KOPT-K1 (cell line): ENCODE results near the gene PRKCA.
"Not testable (repeated sequence)": the region's sequence is repeated elsewhere in the genome, so short reads cannot be mapped to it uniquely, and the experiment has no call there.

Experiments
- H3K27ac ChIP-seq: fragments of 200-600 bp; sonication (generic); 2 replicates; pipeline ENCODE4 v1.5.1; 2016; ENCODE audit warnings: antibody characterized with exemption, mild to moderate bottlenecking, low read depth, low read length; ENCODE audit not compliant: poor library complexity, severe bottlenecking
- H3K36me3 ChIP-seq: fragments of 200-600 bp; sonication (generic); 2 replicates; pipeline ENCODE4 v1.5.1; 2017; ENCODE audit warnings: antibody characterized with exemption, mild to moderate bottlenecking, low read length, moderate library complexity; ENCODE audit not compliant: insufficient read depth
- H3K9me3 ChIP-seq: fragments of 200-600 bp; sonication (generic); 2 replicates; pipeline ENCODE4 v1.5.1; 2017; ENCODE audit warnings: antibody characterized with exemption, low read length, mild to moderate bottlenecking; ENCODE audit not compliant: insufficient read depth, poor library complexity, severe bottlenecking

PRKCA gene

DNA sequence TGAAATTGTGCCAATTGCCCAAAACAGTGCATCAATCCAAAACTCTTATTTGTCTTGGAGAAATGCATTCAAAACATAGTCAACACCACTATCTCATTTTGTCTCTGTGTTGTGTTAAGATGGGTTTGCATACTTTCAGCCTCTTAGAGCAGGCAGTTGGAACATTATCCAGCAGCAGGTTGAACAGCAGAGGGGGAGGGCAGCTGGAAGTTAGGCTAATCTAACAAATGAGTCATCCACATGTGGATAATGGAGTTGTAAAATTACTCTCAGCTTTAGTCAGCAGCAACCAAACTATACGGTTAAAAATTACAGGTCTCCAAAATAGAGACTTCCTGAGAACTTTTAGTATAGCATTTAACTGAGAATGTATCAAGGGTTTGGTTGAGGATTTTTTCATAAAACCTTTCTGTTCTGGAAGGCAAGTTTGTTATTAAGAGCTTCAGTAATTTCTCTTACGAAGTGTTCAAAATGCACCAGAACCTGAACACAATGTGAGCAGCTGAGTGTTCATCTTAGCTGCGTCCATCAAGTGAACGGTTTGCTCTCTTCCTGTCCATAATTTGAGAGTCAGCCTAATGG lies 46.3 kb downstream of the PRKCA start:
- Histone ChIP-seq H3K36me3 (no peaks in the 10 kb centered on the region), H3K27ac (no peak overlapping the region), H3K9me3 (no peaks in the 10 kb centered on the region)

DNA sequence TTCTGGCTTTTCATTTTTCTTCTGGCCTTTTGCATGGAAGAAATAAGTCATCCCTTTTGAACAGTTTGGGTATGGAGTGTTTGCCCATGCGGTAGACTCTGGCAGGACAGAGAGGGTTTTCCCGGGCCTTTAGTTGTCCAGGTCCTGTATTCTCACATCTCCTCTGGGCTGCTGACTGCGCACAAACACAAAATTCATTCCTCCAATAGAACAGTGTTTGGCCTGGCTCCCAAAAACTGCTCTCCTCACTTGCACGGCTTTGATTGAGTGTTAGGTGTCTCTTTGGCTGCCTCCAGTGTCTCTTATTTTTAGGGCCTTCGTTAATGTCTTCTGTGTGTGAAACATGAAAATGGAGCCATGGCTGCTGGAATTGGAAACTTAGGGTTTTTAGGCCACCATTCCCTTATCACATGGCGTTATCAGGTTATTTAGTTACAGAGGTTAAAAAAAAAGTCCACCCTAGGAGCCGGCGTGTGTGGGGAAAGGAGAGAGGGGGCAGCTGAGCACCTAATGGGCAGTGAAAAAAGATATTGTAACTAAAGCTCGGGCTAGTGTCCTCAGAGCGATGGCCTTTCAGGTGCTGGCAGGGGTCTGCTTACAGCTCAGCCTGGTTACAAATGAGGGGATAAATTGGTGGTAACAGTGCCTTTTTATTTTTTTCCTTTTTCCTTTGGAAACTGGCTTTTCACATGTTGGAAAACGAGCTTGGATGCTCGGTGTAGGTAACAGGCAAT lies 47.3 kb downstream of the PRKCA start:
- H3K27ac ChIP-seq: no peak overlapping the region
- no peaks in the 10 kb centered on the region for H3K36me3 ChIP-seq
- H3K9me3 ChIP-seq: no peaks in the 10 kb centered on the region

DNA sequence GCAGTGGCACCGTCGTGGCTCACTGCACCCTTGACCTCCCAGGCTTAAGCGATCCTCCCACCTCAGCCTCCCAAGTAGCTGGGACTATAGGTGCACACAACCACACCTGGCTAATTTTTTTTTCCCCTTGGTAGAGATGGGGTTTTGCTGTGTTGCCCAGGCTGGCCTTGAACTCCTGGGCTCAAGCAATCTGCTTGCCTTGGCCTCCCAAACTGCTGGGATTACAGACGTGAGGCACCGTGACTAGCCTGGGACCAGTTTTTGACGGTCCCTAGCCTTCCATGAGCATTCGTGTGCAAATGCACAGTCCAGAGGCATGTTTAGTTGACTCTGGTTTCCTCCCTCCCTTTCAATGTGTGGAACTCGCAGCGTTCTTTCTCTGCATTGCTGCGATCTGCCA lies 48.2 kb downstream of the PRKCA start:
- not testable (repeated sequence) for H3K9me3 ChIP-seq, H3K27ac ChIP-seq, H3K36me3 ChIP-seq

GRCh38 chr17:66351033-66351432 lies 48.6 kb downstream of the PRKCA start:
- H3K27ac ChIP-seq: no peak overlapping the region

DNA sequence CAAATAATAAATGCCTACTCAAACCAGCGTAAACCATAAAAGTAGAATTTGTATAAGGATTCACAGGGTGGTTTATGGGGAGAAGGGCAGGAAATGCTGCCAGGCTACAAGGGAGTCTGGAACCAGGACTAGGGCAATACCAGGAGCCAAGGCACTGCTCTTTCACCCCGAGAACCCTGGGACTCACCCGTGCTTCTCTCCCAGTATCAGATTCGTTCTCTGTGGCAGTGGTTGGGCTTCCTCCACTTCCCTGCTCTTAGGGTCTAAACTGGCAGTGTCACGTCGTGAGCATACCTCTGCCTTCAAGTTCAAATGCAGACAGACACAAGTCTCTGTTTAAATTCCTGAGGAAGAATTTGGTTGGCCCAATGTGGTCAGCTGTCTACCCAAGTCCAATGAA lies 49.3 kb downstream of the PRKCA start:
- Histone ChIP-seq H3K9me3 (no peaks in the 10 kb centered on the region), H3K36me3 (no peaks in the 10 kb centered on the region), H3K27ac (no peak overlapping the region)

More at GRCh38 chr17:66351033-66351432, 48.6 kb downstream of the PRKCA start:
- H3K9me3 ChIP-seq: no peaks in the 10 kb centered on the region
- H3K36me3 ChIP-seq: no peaks in the 10 kb centered on the region

DNA sequence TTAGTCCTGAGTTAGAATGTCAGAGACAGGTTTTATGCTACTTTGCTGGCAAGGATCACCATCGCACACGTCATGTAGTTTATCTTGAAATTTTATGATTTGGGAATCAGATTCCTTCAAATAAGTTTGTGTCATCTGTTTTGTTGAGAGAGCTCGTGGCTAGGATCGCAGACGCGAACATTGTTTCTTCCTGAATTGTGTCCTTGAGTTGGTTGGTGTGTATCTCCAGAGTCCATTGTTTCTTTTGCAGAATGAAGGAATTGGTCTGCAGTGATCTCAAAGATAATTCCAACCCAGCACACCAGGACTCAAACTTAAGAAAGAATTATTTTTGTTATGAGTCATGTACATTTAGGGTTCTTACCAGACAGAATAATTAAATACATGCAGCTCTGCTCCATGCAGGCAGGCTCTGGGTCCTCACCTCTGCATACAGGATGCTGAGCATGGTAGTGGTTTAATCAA lies 51.6 kb downstream of the PRKCA start:
- Histone ChIP-seq H3K9me3 (no peaks in the 10 kb centered on the region), H3K36me3 (no peaks in the 10 kb centered on the region), H3K27ac (no peak overlapping the region)

GRCh38 chr17:66354472-66354871 lies 52.1 kb downstream of the PRKCA start:
- Histone ChIP-seq H3K27ac (no peak overlapping the region), H3K9me3 (no peaks in the 10 kb centered on the region), H3K36me3 (no peaks in the 10 kb centered on the region)

DNA sequence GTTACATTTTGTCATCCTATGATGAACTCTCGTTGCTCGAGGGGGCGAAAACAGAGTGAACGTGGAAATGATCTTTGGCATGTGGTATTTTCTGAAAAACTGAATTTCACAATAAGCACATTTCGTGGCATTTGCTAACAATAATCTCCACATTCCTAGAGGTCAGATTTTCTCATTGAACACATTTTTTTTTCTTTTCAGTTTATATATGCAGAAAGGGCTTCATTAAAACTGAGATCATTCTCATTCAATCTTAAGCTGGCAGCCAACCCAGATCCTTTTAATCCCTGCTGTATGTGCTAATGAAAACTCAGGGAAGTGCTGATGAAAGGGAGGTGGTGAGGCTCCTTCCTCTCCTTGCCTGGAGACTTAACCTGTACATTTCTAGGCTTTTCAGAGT lies 52.6 kb downstream of the PRKCA start:
- H3K9me3 ChIP-seq: no peaks in the 10 kb centered on the region
- no peaks in the 10 kb centered on the region for H3K36me3 ChIP-seq
- H3K27ac ChIP-seq: no peak overlapping the region

- Histone ChIP-seq H3K9me3 (no peaks in the 10 kb centered on the region), H3K36me3 (no peaks in the 10 kb centered on the region), H3K27ac (no peak overlapping the region)
Observed at GRCh38 chr17:66355510-66355909, 53.1 kb downstream of the PRKCA start.

GRCh38 chr17:66357037-66357436 lies 54.6 kb downstream of the PRKCA start:
- no peaks in the 10 kb centered on the region for H3K36me3 ChIP-seq
- H3K9me3 ChIP-seq: no peaks in the 10 kb centered on the region
- H3K27ac ChIP-seq: no peak overlapping the region

- Histone ChIP-seq H3K9me3 (no peaks in the 10 kb centered on the region), H3K36me3 (no peaks in the 10 kb centered on the region), H3K27ac (no peak overlapping the region)
Observed at GRCh38 chr17:66359351-66359750, 56.9 kb downstream of the PRKCA start.

DNA sequence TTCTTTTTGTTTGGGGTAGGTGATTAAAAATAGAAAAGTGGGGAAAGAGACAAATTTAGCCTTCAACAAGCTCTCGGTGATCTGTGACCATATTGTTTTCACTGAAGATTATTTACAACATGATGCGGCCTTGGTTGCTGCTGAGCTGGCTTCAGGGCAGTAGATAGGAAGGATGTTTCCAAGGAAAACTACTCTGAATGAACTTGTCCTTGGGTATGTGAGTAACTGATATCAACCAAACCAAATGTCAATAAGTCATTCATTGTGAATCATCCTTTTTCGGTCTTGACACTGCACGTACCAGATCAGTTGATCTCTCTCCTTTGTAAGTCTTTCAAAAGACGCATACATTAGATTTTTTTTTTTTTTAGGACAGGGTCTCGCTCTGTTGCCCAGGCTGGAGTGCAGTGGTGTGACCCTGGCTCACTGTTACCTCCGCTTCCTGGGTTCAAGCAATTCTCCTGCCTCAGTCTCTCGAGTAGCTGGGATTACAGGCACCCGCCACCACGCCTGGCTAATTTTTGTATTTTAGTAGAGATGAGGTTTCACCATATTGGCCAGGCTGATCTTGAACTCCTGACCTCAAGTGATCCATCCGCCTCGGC lies 58.6 kb downstream of the PRKCA start:
- H3K9me3 ChIP-seq, H3K27ac ChIP-seq, H3K36me3 ChIP-seq: not testable (repeated sequence)

DNA sequence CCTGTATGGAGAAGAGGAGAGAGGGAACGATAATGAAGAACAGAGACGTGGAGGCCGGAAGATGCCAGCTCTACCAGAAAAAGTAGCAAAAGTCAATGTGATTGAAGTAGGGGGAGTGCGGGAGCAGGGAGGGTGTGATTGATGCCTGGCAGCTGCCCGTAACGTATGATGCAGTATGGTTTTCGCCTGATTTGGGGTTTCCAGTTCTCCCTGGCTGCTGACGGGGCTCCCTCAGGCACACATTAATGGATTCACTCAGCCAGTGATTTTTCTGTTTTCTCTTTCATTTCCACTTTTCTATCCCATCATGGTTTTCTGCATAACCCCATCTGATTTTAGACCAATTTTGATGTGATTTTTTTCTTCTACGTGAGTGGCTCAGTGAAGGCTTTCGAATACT lies 62.1 kb downstream of the PRKCA start:
- H3K36me3 ChIP-seq: 0 out of 2 replicates have a peak, but pooled peaks cover 4% of the 10 kb centered on the region
- H3K27ac ChIP-seq: peak overlapping the region; percentile 29
- H3K9me3 ChIP-seq: no peaks in the 10 kb centered on the region

DNA sequence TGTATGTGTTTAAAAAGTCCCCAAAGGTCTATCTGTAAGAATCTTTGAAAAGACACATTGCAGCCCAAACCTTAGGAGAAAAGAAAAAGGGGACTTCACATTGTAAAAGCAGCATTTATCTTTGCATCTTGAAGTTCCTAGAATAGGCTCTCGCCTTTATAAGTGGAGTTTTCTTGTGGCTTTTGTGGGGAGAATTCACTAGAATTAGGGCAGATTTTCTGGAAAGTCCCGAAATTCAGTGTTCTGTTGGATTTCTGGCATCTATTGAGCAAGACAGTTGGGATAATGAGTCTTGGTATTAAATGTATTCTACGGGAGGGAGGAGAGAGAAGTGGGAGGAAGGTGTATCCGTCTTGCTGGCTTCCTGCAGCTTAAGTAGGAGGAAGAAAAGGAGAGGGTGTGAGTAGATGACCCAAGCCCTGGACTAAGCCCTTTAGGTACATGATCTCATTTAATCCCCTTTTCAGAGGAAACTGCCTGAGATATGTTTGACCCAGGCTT lies 62.6 kb downstream of the PRKCA start:
- H3K36me3 ChIP-seq: 0 out of 2 replicates have a peak, but pooled peaks cover 4% of the 10 kb centered on the region
- H3K27ac ChIP-seq: peak overlapping the region; percentile 29
- H3K9me3 ChIP-seq: no peaks in the 10 kb centered on the region

GRCh38 chr17:66365903-66366302 lies 63.5 kb downstream of the PRKCA start:
- H3K9me3 ChIP-seq: no peaks in the 10 kb centered on the region
- H3K27ac ChIP-seq: peak overlapping the region; percentile 29
- 0 out of 2 replicates have a peak, but pooled peaks cover 4% of the 10 kb centered on the region for H3K36me3 ChIP-seq
